Measurements from ENCODE around the gene CNKSR3. TPM values are rescaled to one million over a fixed set of nuclear protein-coding genes. Genes with fewer than 3 reads are reported as not detected.

Gene CNKSR3
- polyA plus RNA-seq, 1 of the 3 experiments (the other 2 are of a cell fraction) = 1.6 TPM

DNA sequence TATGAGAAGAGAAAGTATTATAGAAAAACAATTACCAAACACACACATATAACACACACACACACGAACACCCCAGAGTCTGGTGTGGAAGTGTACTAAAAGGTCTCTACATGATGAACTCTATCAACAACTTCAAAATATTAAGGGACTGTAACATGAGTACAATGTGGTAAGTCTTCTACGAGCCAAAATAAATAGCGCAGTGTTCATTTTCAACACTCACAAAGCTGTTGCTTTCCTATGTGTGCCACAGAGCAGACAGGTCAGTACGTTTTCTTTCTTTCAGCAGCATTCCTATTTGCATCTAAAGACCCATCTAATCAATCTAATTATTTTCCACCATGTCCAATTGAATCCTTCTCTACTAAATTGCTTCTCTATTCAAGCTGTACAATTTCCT is 12.1 kb upstream of the CNKSR3 start:
- Histone ChIP-seq H3K9me2 (no peaks in the 10 kb centered on the region), H3F3A (replicated peaks; ENCODE audit: insufficient read depth) (no peaks in the 10 kb centered on the region), H3K4me3 (ENCODE audit: low read depth in 2 of 2, low read length in 1 of 2) (no peak overlapping the region), H3K27me3 (ENCODE audit: insufficient read depth) (no peaks in the 10 kb centered on the region), H3K36me3 (replicated peaks in 1 of 2; ENCODE audit: control insufficient read depth in 1 of 2, insufficient read depth in 2 of 2, low read length in 1 of 2) (no peaks in the 10 kb centered on the region), H3K27ac (ENCODE audit: low read depth in 2 of 2, low read length in 1 of 2) (no peak overlapping the region), H3K9me3 (no peaks in the 10 kb centered on the region), H3K9ac (no peak overlapping the region), H2AFZ (ENCODE audit: low read depth) (no peak overlapping the region), H4K20me1 (ENCODE audit: insufficient read depth) (no peaks in the 10 kb centered on the region), H3K79me2 (ENCODE audit: insufficient read depth) (no peaks in the 10 kb centered on the region), H3K4me2 (no peak overlapping the region), H3K4me1 (ENCODE audit: control insufficient read depth in 1 of 2, insufficient read depth in 2 of 2, low read depth in 1 of 2, low read length in 1 of 2) (peaks cover 0 to 3% of the 10 kb centered on the region in 2 experiments; a peak in 1 of 4 replicates)
- TF ChIP-seq, protein P1, sequence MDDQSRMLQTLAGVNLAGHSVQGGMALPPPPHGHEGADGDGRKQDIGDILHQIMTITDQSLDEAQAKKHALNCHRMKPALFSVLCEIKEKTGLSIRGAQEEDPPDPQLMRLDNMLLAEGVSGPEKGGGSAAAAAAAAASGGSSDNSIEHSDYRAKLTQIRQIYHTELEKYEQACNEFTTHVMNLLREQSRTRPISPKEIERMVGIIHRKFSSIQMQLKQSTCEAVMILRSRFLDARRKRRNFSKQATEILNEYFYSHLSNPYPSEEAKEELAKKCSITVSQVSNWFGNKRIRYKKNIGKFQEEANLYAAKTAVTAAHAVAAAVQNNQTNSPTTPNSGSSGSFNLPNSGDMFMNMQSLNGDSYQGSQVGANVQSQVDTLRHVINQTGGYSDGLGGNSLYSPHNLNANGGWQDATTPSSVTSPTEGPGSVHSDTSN (IDR thresholded peaks at IDR 0.05) = no peak
- TF ChIP-seq SIN3A (IDR thresholded peaks at IDR 0.05; ENCODE audit: borderline replicate concordance, low read depth, low read length) = no peak
- no peak for TF ChIP-seq RAD21 (IDR thresholded peaks at IDR 0.05; ENCODE audit: low read length)
- TF ChIP-seq, protein P2, sequence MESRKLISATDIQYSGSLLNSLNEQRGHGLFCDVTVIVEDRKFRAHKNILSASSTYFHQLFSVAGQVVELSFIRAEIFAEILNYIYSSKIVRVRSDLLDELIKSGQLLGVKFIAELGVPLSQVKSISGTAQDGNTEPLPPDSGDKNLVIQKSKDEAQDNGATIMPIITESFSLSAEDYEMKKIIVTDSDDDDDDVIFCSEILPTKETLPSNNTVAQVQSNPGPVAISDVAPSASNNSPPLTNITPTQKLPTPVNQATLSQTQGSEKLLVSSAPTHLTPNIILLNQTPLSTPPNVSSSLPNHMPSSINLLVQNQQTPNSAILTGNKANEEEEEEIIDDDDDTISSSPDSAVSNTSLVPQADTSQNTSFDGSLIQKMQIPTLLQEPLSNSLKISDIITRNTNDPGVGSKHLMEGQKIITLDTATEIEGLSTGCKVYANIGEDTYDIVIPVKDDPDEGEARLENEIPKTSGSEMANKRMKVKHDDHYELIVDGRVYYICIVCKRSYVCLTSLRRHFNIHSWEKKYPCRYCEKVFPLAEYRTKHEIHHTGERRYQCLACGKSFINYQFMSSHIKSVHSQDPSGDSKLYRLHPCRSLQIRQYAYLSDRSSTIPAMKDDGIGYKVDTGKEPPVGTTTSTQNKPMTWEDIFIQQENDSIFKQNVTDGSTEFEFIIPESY (IDR thresholded peaks at IDR 0.05; ENCODE audit: borderline replicate concordance, low read depth) = no peak
- no peak for TF ChIP-seq MXI1 (IDR thresholded peaks at IDR 0.05; ENCODE audit: low read depth, low read length)
- no peak for TF ChIP-seq EZH2phosphoT487 (IDR thresholded peaks at IDR 0.05; ENCODE audit: borderline replicate concordance, low read depth)
- TF ChIP-seq, protein P3, sequence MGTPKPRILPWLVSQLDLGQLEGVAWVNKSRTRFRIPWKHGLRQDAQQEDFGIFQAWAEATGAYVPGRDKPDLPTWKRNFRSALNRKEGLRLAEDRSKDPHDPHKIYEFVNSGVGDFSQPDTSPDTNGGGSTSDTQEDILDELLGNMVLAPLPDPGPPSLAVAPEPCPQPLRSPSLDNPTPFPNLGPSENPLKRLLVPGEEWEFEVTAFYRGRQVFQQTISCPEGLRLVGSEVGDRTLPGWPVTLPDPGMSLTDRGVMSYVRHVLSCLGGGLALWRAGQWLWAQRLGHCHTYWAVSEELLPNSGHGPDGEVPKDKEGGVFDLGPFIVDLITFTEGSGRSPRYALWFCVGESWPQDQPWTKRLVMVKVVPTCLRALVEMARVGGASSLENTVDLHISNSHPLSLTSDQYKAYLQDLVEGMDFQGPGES (IDR thresholded peaks at IDR 0.05; ENCODE audit: low read depth, low read length) = no peak
- TF ChIP-seq FOXJ3 (CRISPR knock-in tag; IDR thresholded peaks at IDR 0.05) = no peak
- TF ChIP-seq, protein P4, sequence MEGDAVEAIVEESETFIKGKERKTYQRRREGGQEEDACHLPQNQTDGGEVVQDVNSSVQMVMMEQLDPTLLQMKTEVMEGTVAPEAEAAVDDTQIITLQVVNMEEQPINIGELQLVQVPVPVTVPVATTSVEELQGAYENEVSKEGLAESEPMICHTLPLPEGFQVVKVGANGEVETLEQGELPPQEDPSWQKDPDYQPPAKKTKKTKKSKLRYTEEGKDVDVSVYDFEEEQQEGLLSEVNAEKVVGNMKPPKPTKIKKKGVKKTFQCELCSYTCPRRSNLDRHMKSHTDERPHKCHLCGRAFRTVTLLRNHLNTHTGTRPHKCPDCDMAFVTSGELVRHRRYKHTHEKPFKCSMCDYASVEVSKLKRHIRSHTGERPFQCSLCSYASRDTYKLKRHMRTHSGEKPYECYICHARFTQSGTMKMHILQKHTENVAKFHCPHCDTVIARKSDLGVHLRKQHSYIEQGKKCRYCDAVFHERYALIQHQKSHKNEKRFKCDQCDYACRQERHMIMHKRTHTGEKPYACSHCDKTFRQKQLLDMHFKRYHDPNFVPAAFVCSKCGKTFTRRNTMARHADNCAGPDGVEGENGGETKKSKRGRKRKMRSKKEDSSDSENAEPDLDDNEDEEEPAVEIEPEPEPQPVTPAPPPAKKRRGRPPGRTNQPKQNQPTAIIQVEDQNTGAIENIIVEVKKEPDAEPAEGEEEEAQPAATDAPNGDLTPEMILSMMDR (IDR thresholded peaks at IDR 0.05) = no peak
- TF ChIP-seq GATA2 (CRISPR knock-in tag; IDR thresholded peaks at IDR 0.05) = no peak
- no peak for TF ChIP-seq RFX5 (IDR thresholded peaks at IDR 0.05; ENCODE audit: low read length)
- TF ChIP-seq TAF1 (IDR thresholded peaks at IDR 0.05; ENCODE audit: borderline replicate concordance, low read depth, low read length) = no peak
- TF ChIP-seq FOSL2 (IDR thresholded peaks at IDR 0.05; ENCODE audit: borderline replicate concordance, low read depth) = no peak
- no peak for TF ChIP-seq RCOR1 (IDR thresholded peaks at IDR 0.05; ENCODE audit: low read length)
- no peak for TF ChIP-seq JUND (IDR thresholded peaks at IDR 0.05)
- TF ChIP-seq TCF12 (IDR thresholded peaks at IDR 0.05) = no peak
- POLR2A ChIA-PET = no interaction called here
- DNase-seq = no peak
- WGBS (ENCODE audit: low lambda C conversion rate) = 82% methylated on average over 4 of the region's 4 CpGs
- CTCF ChIA-PET = no interaction called here
